ENCODE measurements around the gene RIPK4.

The RIPK4 gene

DNA sequence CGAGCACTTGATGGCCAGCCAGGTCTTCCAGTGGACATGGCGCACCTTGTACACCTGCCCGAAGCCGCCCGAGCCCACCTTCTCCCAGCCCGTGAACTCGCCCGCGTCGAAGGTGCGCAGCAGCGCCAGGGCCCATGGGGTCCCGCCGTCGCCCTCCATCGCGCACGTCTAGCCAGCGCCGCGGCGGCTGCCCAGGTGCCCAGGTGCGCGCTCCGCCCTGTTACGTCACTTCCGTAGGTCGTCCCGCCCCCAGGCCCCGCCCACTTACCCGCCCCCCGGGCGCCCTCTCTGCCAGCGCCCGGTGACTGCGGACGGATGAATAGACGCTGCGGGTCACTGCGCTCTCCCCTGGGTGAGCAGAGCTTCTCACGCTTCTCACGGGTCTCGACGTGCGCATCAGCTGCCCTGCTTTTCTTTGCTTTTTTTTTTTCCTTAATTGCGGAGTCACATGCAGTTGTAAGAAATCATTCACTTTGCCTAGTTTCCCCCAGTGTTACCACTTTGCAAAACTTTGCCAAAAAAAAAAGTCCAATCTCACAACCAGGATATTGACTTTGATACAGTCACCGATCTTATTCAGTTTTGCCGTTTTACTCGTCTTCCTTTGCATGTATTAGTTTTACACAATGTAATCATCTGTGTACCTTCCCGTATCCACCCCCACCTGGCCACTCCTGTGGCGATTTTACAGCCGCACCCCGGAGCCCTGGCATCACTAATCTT, at the start of gene RIPK4:
Gene RIPK4, minus strand, starts transcription at position 170 of the 723 bp plus-strand sequence. Its CDS starts 11 bp downstream, at position 159.
- peak within 1 kb of the TSS; percentile 59 for H3K4me3 ChIP-seq (ENCODE audit: low read length)
- no peak for TF ChIP-seq ZNF274 (IDR thresholded peaks at IDR 0.05; ENCODE audit: low read depth, low read length)

DNA sequence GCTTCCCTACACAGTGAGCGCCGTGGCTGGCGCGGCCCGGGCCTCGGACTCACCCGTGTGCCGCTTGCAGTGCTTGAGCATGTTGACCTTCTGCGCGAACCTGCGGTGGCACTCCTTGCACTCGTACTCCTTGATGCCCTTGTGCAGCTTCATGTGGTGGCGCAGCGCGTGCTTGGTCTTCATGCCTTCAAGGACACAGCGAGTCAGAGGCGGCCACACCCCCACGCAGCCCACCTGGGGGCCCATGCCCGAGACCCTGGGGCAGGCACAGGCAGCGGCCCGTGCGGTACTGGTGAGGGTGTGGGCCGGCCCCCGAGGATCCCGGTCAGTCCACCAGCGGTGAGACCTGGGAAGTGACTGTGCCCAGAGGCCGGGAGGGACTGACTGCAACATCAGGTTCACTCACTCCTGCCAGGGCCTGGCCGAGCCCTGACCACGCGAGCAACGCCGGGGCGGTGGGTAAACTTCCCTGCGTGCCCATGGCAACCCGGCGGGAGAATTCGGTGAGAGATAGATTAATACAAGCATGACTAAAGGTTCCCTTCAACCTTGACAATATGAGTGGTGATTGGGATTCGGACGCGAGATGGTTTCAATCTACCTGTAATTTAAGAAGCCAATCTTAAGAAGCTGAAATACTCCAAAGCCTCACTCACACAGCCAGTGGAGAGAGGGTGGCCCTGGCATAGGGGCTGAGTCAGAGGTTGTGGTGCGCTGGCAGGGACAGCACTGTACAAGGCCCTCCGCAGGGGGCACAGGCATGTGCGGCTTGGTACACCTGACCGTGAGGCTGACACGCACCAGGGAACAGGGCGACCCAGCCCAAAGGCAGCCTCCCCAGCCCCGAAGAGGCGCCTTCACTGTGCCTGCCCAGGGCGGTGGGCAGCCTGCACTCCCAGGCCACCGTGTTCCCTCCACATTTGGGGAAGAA, 49.1 kb upstream of the RIPK4 start:
- no peak overlapping the region for H3K4me3 ChIP-seq (ENCODE audit: low read length)
- TF ChIP-seq ZNF274 (IDR thresholded peaks at IDR 0.05; ENCODE audit: low read depth, low read length): no peak

DNA sequence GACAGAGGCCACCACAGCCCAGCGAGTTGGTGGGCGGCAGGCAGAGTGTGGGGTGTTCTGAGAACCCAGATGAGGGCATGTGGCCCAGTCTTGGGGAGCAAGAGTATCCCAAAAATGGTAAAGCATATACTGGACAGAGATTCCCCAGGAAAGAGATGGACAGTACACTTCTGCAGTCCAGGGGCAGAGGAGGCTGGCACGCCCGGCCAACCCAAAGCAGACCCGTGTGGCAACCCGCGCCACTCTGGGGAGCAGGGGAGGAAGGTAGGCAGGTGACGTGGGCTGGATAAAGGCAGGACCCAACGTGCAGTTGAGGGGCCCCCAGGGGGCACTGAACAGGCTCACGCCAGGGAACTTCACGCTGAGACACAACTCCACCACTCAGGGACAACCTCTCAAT, 46.4 kb upstream of the RIPK4 start:
- H3K4me3 ChIP-seq (ENCODE audit: low read length): no peak overlapping the region
- no peak for TF ChIP-seq ZNF274 (IDR thresholded peaks at IDR 0.05; ENCODE audit: low read depth, low read length)

DNA sequence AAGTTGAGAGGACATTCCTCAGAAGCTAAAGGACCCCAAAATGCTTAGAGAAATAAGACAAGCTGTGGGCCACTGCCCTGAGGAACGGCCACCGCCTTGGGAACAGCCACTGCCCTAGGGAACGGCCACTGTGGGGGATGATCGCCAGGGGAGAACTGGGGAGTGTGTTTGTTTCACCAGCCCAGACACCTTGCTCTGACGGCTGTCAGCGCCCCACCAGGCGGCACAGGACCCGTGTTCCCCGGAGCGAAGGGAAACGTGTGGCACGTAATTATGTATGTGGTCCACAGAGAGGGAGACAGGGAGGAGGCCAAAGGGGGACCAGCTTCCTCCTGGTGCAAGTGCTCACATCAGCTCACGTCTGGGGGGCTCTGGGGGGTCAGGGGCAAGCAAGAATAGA, 45.8 kb upstream of the RIPK4 start:
- H3K4me3 ChIP-seq (ENCODE audit: low read length): no peak overlapping the region
- no peak for TF ChIP-seq ZNF274 (IDR thresholded peaks at IDR 0.05; ENCODE audit: low read depth, low read length)

DNA sequence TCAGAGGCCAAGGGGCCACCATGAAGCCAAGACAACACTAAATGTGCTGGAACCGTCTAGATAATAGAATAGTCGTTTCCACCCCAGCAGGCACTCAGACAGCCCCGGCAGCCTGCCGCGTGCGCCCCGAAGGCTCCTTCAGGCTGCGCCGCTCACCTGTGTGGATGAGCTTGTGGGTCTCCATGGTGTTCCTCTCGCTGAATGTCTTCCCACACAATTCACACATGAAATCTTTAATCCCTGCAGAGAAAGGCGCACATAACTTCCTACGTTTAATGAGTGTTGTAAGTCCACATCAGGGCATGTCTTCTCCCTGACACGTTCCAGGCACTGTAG, 43.7 kb upstream of the RIPK4 start:
- no peak overlapping the region for H3K4me3 ChIP-seq (ENCODE audit: low read length)
- TF ChIP-seq ZNF274 (IDR thresholded peaks at IDR 0.05; ENCODE audit: low read depth, low read length): no peak

DNA sequence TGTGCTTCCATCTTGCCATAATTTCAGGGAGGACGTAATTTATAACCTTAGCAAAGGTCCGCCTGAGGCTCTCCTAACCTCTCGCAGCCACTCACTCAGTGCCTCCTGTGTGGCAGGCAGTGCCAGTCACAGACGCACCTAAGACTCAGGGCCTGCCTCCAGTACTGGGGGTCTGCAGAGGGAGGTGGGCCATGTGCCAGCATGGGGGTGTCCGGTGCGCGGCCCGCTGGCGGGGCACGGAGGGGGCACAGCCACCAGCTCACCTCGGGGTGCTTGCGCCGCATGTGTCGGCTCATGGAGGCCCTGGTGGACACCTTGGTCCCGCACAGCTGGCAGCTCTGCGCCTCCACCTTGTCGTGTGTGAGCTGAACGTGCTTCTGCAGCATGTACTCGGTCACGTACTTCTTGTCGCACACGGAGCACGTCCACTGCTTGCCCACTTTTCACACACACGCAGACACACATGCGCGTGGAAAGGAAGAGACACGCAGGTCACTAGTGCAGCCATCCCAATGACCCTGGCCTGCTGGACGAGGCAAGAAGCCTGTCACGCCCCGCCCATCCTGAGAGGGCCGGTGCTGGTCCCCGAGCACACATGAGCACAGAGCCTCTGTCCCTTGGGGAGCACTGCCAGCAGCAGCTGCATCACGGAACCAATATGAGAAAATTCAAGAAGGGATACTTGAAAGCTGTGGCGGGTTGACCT, 43.2 kb upstream of the RIPK4 start:
- no peak overlapping the region for H3K4me3 ChIP-seq (ENCODE audit: low read length)
- no peak for TF ChIP-seq ZNF274 (IDR thresholded peaks at IDR 0.05; ENCODE audit: low read depth, low read length)

DNA sequence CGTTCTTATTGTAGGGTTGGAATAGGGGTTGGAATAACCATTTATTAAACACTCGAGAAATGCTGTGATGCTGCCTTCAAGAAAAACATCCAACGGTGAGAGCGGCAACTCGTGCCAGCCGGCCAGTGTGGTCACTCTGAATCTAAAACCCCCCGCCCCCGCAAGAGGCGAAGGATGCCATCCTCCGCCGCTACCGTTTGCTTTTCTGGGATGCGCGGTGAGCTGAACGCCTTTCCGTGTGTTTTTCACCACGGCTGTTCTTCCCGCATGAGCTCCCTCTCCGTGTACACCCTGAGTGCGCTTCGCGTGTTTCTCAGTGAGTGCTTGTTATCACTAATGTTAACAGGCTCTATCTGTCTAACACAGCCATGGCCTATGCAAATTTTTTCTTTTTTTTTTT, 42.0 kb upstream of the RIPK4 start:
- no peak for TF ChIP-seq ZNF274 (IDR thresholded peaks at IDR 0.05; ENCODE audit: low read depth, low read length)
- H3K4me3 ChIP-seq (ENCODE audit: low read length): no peak overlapping the region

DNA sequence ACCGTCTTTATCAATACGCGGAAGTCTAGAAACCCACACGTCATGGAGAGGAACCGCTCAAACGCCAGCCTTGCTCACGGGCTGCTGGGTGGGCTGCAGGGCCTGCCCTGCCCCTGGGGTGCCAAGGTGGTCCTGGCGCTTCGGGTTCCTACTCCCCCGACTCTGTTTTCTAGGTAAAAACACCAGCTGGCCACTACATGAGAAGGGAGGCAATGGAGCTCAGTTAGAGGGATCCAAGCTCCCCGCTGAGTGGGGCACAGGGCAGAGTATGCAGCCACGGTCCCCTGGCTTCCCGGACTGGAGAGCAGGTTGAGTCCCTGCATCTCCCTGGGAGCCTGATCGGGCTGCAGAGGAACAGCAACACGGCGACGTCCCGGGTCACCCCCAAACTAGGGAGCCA, 41.2 kb upstream of the RIPK4 start:
- no peak for TF ChIP-seq ZNF274 (IDR thresholded peaks at IDR 0.05; ENCODE audit: low read depth, low read length)
- H3K4me3 ChIP-seq (ENCODE audit: low read length): no peak overlapping the region

DNA sequence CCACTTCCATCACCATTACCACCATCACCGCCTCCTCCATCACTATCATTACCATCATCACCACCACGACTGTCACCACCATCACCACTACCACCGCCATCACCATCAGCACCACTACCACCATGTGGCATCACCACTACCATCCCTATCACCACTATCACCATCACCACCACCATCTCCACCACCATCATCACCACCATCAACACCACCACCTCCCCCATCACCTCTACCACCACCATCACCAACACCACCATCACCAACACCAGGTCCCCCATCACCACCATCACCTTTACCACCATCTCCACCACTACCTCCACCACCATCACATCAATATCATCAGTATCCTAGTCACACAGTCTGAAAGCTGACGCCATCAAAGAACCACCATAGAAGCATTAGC, 39.9 kb upstream of the RIPK4 start:
- TF ChIP-seq ZNF274 (IDR thresholded peaks at IDR 0.05; ENCODE audit: low read depth, low read length): no peak
- no peak overlapping the region for H3K4me3 ChIP-seq (ENCODE audit: low read length)

DNA sequence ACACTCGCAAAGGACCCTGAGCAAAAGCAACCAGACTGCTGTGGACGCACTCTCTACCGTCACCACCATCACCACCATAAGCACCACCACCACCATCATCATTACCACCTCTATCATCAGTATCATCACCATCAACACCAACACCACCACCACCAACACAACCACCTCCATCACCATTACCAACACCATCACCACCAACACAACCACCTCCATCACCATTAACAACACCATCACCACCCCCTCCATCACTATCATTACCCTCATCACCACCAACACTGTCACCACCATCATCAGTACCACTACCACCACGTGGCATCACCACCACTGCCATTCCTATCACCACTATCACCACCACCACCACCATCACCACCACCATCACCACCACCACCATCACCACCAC, 38.8 kb upstream of the RIPK4 start:
- TF ChIP-seq ZNF274 (IDR thresholded peaks at IDR 0.05; ENCODE audit: low read depth, low read length): no peak
- no peak overlapping the region for H3K4me3 ChIP-seq (ENCODE audit: low read length)

DNA sequence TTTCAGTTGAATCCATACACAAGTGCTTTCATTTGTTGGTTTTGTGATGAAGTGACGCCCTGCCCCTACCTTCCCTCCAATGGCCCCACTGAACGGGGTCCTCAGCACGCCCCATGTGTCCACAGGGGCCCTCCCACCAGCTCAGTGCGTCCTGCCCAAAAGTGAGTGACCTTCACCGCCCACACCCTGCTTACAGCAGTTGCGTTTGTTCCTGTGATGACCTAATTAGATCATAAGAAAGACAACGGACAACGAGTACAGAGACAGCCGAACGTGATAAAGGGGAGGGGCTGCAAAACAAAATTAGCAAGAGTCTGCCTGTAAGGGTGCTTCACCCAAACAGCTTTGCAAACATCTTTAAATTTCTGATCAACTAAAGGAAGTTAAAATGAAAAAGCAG, 38.2 kb upstream of the RIPK4 start:
- H3K4me3 ChIP-seq (ENCODE audit: low read length): no peak overlapping the region
- TF ChIP-seq ZNF274 (IDR thresholded peaks at IDR 0.05; ENCODE audit: low read depth, low read length): no peak

DNA sequence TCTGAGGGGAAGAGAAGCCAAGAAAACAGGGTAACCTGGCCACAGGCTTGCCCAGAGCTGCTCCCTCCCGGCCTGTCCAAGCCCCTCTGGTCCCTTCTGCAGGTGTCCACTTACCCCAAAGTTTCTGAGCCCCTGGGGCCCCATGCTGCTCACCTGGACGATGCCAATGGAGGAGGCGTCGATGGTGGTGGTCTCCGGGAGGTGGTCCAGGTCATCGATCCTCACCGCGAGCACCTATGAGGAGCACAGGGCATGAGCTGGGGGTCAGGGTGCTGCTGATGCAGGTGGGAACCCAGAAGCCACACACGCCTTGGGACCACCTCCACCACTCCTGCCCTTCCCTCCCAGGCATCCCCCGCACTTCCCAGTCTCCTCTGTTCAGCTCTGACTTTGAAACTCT, 37.5 kb upstream of the RIPK4 start:
- H3K4me3 ChIP-seq (ENCODE audit: low read length): no peak overlapping the region
- no peak for TF ChIP-seq ZNF274 (IDR thresholded peaks at IDR 0.05; ENCODE audit: low read depth, low read length)

DNA sequence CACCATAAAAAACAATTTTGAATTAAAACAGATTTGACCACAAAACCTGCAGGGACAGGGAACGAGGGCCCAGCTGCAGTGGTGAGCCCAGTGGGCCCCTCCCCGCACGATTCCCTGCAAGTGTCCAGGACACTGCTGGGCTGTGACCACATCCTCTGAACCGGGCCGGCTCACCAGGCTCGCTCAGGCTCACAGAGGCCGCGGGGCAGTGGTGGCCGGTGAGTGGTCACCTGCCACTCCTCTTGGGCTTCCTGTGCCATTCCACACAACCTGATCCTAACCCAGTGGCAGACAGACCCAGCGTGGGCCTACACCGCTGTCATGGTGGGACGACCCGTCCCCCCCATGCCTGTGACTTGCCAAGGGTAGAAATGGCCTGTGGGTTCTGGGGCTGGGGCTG, 36.5 kb upstream of the RIPK4 start:
- TF ChIP-seq ZNF274 (IDR thresholded peaks at IDR 0.05; ENCODE audit: low read depth, low read length): no peak
- H3K4me3 ChIP-seq (ENCODE audit: low read length): no peak overlapping the region

DNA sequence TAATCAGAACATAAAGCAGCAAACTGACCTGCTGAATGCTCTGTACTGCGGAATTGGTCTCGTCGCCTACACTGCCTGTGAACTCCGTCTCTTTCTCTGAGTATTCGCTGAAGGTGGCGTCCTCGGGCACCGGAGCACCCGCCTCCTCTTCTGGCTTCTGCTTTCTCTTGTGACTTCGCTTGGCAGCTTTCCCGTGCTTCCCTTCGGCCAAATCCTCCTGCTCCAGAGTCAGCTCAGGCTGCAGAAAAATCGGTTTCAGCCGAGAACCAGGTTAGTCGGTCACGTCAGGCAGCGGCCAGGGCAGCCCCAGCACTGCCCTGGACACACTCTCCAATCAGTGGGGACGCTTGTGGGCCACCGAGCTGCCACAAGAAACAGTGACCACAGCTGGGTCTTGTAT, 35.8 kb upstream of the RIPK4 start:
- H3K4me3 ChIP-seq (ENCODE audit: low read length): no peak overlapping the region
- no peak for TF ChIP-seq ZNF274 (IDR thresholded peaks at IDR 0.05; ENCODE audit: low read depth, low read length)

DNA sequence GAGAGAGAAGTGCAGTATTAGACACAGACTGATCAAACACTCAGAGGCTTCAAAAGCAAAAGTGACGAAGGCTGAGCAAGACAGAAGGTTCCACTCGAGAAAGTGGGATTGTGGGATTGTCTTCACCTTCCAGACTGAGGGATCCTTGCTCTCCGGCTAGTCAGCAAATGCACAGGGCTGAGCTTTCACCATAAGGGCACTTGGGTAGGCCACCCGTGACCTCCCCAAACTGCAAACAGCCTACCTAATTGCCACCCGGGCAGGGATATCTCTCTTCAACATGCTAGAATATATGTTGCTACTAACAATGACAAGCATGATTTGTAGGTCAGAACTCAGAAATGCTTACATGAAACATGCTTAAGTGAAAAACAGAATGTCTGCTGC, 35.3 kb upstream of the RIPK4 start:
- H3K4me3 ChIP-seq (ENCODE audit: low read length): no peak overlapping the region
- no peak for TF ChIP-seq ZNF274 (IDR thresholded peaks at IDR 0.05; ENCODE audit: low read depth, low read length)

Data from GM08714 (cell line).